Measurements from ENCODE around the gene TLR4.

TLR4 gene

GRCh38 chr9:117704024-117704575 lies at the start of gene TLR4:
TSS of gene TLR4 (plus strand) at chr9:117704403. CDS start at chr9:117704473, 70 bp downstream.
- peak; percentile 35 for DNase-seq

GRCh38 chr9:117656002-117656401 lies 48.2 kb upstream of the TLR4 start:
- DNase-seq: no peak

- DNase-seq: no peak
Measured at GRCh38 chr9:117662651-117663050, 41.6 kb upstream of the TLR4 start.

GRCh38 chr9:117664419-117664818 lies 39.8 kb upstream of the TLR4 start:
- DNase-seq: no peak

- DNase-seq: no peak
Measured at GRCh38 chr9:117665601-117666385, 38.4 kb upstream of the TLR4 start.

- DNase-seq: no peak
Measured at GRCh38 chr9:117671468-117671867, 32.7 kb upstream of the TLR4 start.

GRCh38 chr9:117672369-117672768 lies 31.8 kb upstream of the TLR4 start:
- no peak for DNase-seq

GRCh38 chr9:117677572-117677971 lies 26.6 kb upstream of the TLR4 start:
- no peak for DNase-seq

GRCh38 chr9:117678871-117679270 lies 25.3 kb upstream of the TLR4 start:
- no peak for DNase-seq

GRCh38 chr9:117679416-117679815 lies 24.8 kb upstream of the TLR4 start:
- DNase-seq: no peak

- no peak for DNase-seq
Measured at GRCh38 chr9:117681888-117682287, 22.3 kb upstream of the TLR4 start.

- DNase-seq: no peak
Measured at GRCh38 chr9:117682955-117683710, 21.1 kb upstream of the TLR4 start.

GRCh38 chr9:117687532-117687931 lies 16.7 kb upstream of the TLR4 start:
- no peak for DNase-seq

GRCh38 chr9:117691367-117691766 lies 12.8 kb upstream of the TLR4 start:
- DNase-seq: no peak

- DNase-seq: no peak
Measured at GRCh38 chr9:117696154-117696553, 8.0 kb upstream of the TLR4 start.

GRCh38 chr9:117697046-117697445 lies 7.2 kb upstream of the TLR4 start:
- no peak for DNase-seq

GRCh38 chr9:117703537-117703936 lies 666 bp upstream of the TLR4 start:
- DNase-seq: no peak

GRCh38 chr9:117704597-117704996 lies 394 bp downstream of the TLR4 start:
- no peak for DNase-seq

- no peak for DNase-seq
Measured at GRCh38 chr9:117705386-117705785, 1.2 kb downstream of the TLR4 start.

GRCh38 chr9:117706421-117707116 lies 2.4 kb downstream of the TLR4 start:
- no peak for DNase-seq

- DNase-seq: no peak
Measured at GRCh38 chr9:117707561-117707960, 3.4 kb downstream of the TLR4 start.

GRCh38 chr9:117709936-117710335 lies 5.7 kb downstream of the TLR4 start:
- no peak for DNase-seq

GRCh38 chr9:117714282-117714681 lies 10.1 kb downstream of the TLR4 start:
- no peak for DNase-seq

Measured in amniotic stem cell (primary cell).